ENCODE results near the gene ABHD8.

DNA sequence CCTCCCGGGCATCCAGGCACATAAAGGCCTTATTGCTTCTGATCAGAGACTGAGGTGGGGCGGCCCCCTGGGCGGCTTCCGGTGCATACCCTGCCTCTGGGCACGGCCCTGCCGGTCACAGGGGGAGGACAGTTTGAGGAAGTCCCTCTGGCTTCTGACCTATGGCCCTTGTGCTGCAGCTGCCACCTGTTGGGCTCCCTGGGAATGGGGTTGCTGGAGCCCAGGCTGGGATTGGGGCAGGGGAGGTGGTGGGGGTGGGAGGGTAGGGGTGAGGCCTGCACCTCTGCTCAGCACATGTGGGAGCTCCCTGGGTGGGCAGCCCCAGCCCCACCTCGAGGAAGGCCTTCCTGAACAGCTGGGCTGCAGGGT lies 20.7 kb upstream of the ABHD8 start:
- no peak for TF ChIP-seq TAF1 (IDR thresholded peaks at IDR 0.05; ENCODE audit: low read depth)
- TF ChIP-seq, protein P1, sequence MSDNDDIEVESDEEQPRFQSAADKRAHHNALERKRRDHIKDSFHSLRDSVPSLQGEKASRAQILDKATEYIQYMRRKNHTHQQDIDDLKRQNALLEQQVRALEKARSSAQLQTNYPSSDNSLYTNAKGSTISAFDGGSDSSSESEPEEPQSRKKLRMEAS (IDR thresholded peaks at IDR 0.05) = no peak
- TF ChIP-seq RAD21 (IDR thresholded peaks at IDR 0.05; ENCODE audit: low read depth) = no peak
- no peak for TF ChIP-seq CEBPB (IDR thresholded peaks at IDR 0.05)
- no peak for TF ChIP-seq ZBTB7A (IDR thresholded peaks at IDR 0.05; ENCODE audit: low read depth)
- TF ChIP-seq, protein P2, sequence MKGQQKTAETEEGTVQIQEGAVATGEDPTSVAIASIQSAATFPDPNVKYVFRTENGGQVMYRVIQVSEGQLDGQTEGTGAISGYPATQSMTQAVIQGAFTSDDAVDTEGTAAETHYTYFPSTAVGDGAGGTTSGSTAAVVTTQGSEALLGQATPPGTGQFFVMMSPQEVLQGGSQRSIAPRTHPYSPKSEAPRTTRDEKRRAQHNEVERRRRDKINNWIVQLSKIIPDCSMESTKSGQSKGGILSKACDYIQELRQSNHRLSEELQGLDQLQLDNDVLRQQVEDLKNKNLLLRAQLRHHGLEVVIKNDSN (IDR thresholded peaks at IDR 0.05) = no peak
- TF ChIP-seq, protein P3, sequence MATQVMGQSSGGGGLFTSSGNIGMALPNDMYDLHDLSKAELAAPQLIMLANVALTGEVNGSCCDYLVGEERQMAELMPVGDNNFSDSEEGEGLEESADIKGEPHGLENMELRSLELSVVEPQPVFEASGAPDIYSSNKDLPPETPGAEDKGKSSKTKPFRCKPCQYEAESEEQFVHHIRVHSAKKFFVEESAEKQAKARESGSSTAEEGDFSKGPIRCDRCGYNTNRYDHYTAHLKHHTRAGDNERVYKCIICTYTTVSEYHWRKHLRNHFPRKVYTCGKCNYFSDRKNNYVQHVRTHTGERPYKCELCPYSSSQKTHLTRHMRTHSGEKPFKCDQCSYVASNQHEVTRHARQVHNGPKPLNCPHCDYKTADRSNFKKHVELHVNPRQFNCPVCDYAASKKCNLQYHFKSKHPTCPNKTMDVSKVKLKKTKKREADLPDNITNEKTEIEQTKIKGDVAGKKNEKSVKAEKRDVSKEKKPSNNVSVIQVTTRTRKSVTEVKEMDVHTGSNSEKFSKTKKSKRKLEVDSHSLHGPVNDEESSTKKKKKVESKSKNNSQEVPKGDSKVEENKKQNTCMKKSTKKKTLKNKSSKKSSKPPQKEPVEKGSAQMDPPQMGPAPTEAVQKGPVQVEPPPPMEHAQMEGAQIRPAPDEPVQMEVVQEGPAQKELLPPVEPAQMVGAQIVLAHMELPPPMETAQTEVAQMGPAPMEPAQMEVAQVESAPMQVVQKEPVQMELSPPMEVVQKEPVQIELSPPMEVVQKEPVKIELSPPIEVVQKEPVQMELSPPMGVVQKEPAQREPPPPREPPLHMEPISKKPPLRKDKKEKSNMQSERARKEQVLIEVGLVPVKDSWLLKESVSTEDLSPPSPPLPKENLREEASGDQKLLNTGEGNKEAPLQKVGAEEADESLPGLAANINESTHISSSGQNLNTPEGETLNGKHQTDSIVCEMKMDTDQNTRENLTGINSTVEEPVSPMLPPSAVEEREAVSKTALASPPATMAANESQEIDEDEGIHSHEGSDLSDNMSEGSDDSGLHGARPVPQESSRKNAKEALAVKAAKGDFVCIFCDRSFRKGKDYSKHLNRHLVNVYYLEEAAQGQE (IDR thresholded peaks at IDR 0.05; ENCODE audit: low read depth) = no peak
